Measurements from ENCODE around the gene SETBP1.
A peak's percentile ranks its signal among the peaks of the same experiment; 100 is the strongest.

The SETBP1 gene

GRCh38 chr18:44901283-44901682 is 220.6 kb downstream of the SETBP1 start:
- H3K27ac Mint-ChIP-seq: peak overlapping the region; percentile 44
- peaks cover 33 to 53% of the 10 kb centered on the region in 2 donors for H3K4me1 Mint-ChIP-seq
- H3K4me3 Mint-ChIP-seq: no peak overlapping the region
- no peaks in the 10 kb centered on the region for H3K27me3 Mint-ChIP-seq
- peaks cover 25 to 56% of the 10 kb centered on the region in 2 donors for H3K36me3 Mint-ChIP-seq
- peaks cover 0 to 5% of the 10 kb centered on the region in 2 donors for H3K9me3 Mint-ChIP-seq
- ATAC-seq (replicated peaks): no peak
- DNase-seq: no peak

GRCh38 chr18:44903327-44903726 is 222.6 kb downstream of the SETBP1 start:
- no peak for DNase-seq
- Mint-ChIP-seq H3K4me1 (peaks cover 24 to 37% of the 10 kb centered on the region in 2 donors), H3K27me3 (no peaks in the 10 kb centered on the region), H3K36me3 (peaks cover 26 to 52% of the 10 kb centered on the region in 2 donors), H3K9me3 (peaks cover 0 to 5% of the 10 kb centered on the region in 2 donors), H3K4me3 (no peak overlapping the region), H3K27ac (no peak overlapping the region)
- ATAC-seq (replicated peaks): no peak

GRCh38 chr18:44904768-44905167 is 224.1 kb downstream of the SETBP1 start:
- ATAC-seq (replicated peaks) (no peak), DNase-seq (no peak)
- H3K27me3 Mint-ChIP-seq: no peaks in the 10 kb centered on the region
- H3K36me3 Mint-ChIP-seq: peaks cover 25 to 48% of the 10 kb centered on the region in 2 donors
- peaks cover 31 to 44% of the 10 kb centered on the region in 2 donors for H3K4me1 Mint-ChIP-seq
- peaks cover 0 to 5% of the 10 kb centered on the region in 2 donors for H3K9me3 Mint-ChIP-seq
- no peak overlapping the region for H3K4me3 Mint-ChIP-seq
- peak overlapping the region; percentile 42 for H3K27ac Mint-ChIP-seq

- Mint-ChIP-seq H3K4me1 (peaks cover 51 to 74% of the 10 kb centered on the region in 2 donors), H3K27ac (peak overlapping the region; percentile 83), H3K27me3 (no peaks in the 10 kb centered on the region), H3K9me3 (peaks cover 0 to 2% of the 10 kb centered on the region in 2 donors), H3K36me3 (peaks cover 33 to 60% of the 10 kb centered on the region in 2 donors), H3K4me3 (peak overlapping the region; percentile 27 to 55)
- DNase-seq (peak; percentile 35), ATAC-seq (replicated peaks) (peak; percentile 85 to 88)
Observed at GRCh38 chr18:44909191-44909719, 228.6 kb downstream of the SETBP1 start.

GRCh38 chr18:44911260-44911659 is 230.6 kb downstream of the SETBP1 start:
- Mint-ChIP-seq H3K4me1 (peaks cover 50 to 81% of the 10 kb centered on the region in 2 donors), H3K27ac (peak overlapping the region; percentile 87), H3K9me3 (peaks cover 0 to 2% of the 10 kb centered on the region in 2 donors), H3K4me3 (peak overlapping the region; percentile 58 to 59), H3K36me3 (peaks cover 37 to 61% of the 10 kb centered on the region in 2 donors), H3K27me3 (no peaks in the 10 kb centered on the region)
- ATAC-seq (replicated peaks) (no peak), DNase-seq (no peak)

- peaks cover 39 to 62% of the 10 kb centered on the region in 2 donors for H3K36me3 Mint-ChIP-seq
- peaks cover 51 to 84% of the 10 kb centered on the region in 2 donors for H3K4me1 Mint-ChIP-seq
- no peaks in the 10 kb centered on the region for H3K27me3 Mint-ChIP-seq
- DNase-seq (peak; percentile 37), ATAC-seq (replicated peaks) (peak; percentile 57 to 72)
- peak overlapping the region; percentile 87 for H3K27ac Mint-ChIP-seq
- H3K9me3 Mint-ChIP-seq: peaks cover 0 to 2% of the 10 kb centered on the region in 2 donors
- H3K4me3 Mint-ChIP-seq: peak overlapping the region; percentile 58 to 59
Observed at GRCh38 chr18:44911773-44912172, 231.1 kb downstream of the SETBP1 start.

- no peak for DNase-seq
- Mint-ChIP-seq H3K36me3 (peaks cover 44 to 69% of the 10 kb centered on the region in 2 donors), H3K4me1 (peaks cover 58 to 90% of the 10 kb centered on the region in 2 donors), H3K4me3 (peak overlapping the region; percentile 27 to 59), H3K9me3 (peaks cover 0 to 2% of the 10 kb centered on the region in 2 donors), H3K27ac (peak overlapping the region; percentile 22), H3K27me3 (no peaks in the 10 kb centered on the region)
- ATAC-seq (replicated peaks): peak in 1 of 2 donors; percentile 16
Observed at GRCh38 chr18:44912740-44913478, 232.2 kb downstream of the SETBP1 start.

- H3K4me1 Mint-ChIP-seq: peaks cover 58 to 86% of the 10 kb centered on the region in 2 donors
- H3K4me3 Mint-ChIP-seq: no peak overlapping the region
- H3K9me3 Mint-ChIP-seq: peaks cover 0 to 2% of the 10 kb centered on the region in 2 donors
- no peak for ATAC-seq (replicated peaks)
- no peaks in the 10 kb centered on the region for H3K27me3 Mint-ChIP-seq
- peaks cover 47 to 70% of the 10 kb centered on the region in 2 donors for H3K36me3 Mint-ChIP-seq
- peak overlapping the region; percentile 42 for H3K27ac Mint-ChIP-seq
- DNase-seq: no peak
Observed at GRCh38 chr18:44914028-44914427, 233.3 kb downstream of the SETBP1 start.

GRCh38 chr18:44915213-44915612 is 234.5 kb downstream of the SETBP1 start:
- H3K4me1 Mint-ChIP-seq: peaks cover 52 to 74% of the 10 kb centered on the region in 2 donors
- no peak overlapping the region for H3K27ac Mint-ChIP-seq

GRCh38 chr18:44915661-44916060 is 235.0 kb downstream of the SETBP1 start:
- peaks cover 49 to 69% of the 10 kb centered on the region in 2 donors for H3K4me1 Mint-ChIP-seq
- H3K27me3 Mint-ChIP-seq: no peaks in the 10 kb centered on the region
- DNase-seq (no peak), ATAC-seq (replicated peaks) (no peak)
- H3K9me3 Mint-ChIP-seq: peaks cover 0 to 2% of the 10 kb centered on the region in 2 donors
- H3K4me3 Mint-ChIP-seq: no peak overlapping the region
- no peak overlapping the region for H3K27ac Mint-ChIP-seq
- peaks cover 46 to 71% of the 10 kb centered on the region in 2 donors for H3K36me3 Mint-ChIP-seq

More at GRCh38 chr18:44915213-44915612, 234.5 kb downstream of the SETBP1 start:
- peaks cover 46 to 72% of the 10 kb centered on the region in 2 donors for H3K36me3 Mint-ChIP-seq
- H3K9me3 Mint-ChIP-seq: peaks cover 0 to 2% of the 10 kb centered on the region in 2 donors
- DNase-seq: no peak
- no peaks in the 10 kb centered on the region for H3K27me3 Mint-ChIP-seq
- no peak overlapping the region for H3K4me3 Mint-ChIP-seq
- no peak for ATAC-seq (replicated peaks)

- Mint-ChIP-seq H3K4me3 (no peak overlapping the region), H3K9me3 (no peaks in the 10 kb centered on the region), H3K4me1 (peaks cover 46 to 66% of the 10 kb centered on the region in 2 donors), H3K27ac (no peak overlapping the region), H3K36me3 (peaks cover 42 to 68% of the 10 kb centered on the region in 2 donors), H3K27me3 (no peaks in the 10 kb centered on the region)
- DNase-seq: no peak
- ATAC-seq (replicated peaks): no peak
Observed at GRCh38 chr18:44916429-44917207, 235.9 kb downstream of the SETBP1 start.

GRCh38 chr18:44917216-44918141 is 236.8 kb downstream of the SETBP1 start:
- ATAC-seq (replicated peaks): no peak
- Mint-ChIP-seq H3K4me3 (no peak overlapping the region), H3K4me1 (peaks cover 45 to 66% of the 10 kb centered on the region in 2 donors), H3K27ac (peak overlapping the region; percentile 47), H3K27me3 (no peaks in the 10 kb centered on the region), H3K9me3 (no peaks in the 10 kb centered on the region), H3K36me3 (peaks cover 48 to 71% of the 10 kb centered on the region in 2 donors)
- no peak for DNase-seq

GRCh38 chr18:44918142-44918476 is 237.4 kb downstream of the SETBP1 start:
- H3K27ac Mint-ChIP-seq: peak overlapping the region; percentile 57
- peaks cover 45 to 66% of the 10 kb centered on the region in 2 donors for H3K4me1 Mint-ChIP-seq
- no peak for ATAC-seq (replicated peaks)
- no peak for DNase-seq
- H3K4me3 Mint-ChIP-seq: no peak overlapping the region
- no peaks in the 10 kb centered on the region for H3K9me3 Mint-ChIP-seq
- peaks cover 43 to 71% of the 10 kb centered on the region in 2 donors for H3K36me3 Mint-ChIP-seq
- H3K27me3 Mint-ChIP-seq: no peaks in the 10 kb centered on the region
